GM12873 (cell line): ENCODE measurements around the gene PPT2.
A peak's percentile ranks its signal among the peaks of the same experiment; 100 is the strongest.

Experiments used
- TF ChIP-seq, protein P1 (sequence below): IDR thresholded peaks from 2 replicates; pipeline ENCODE4 v1.5.1; 2012; ENCODE audit warnings: low read depth, mild to moderate bottlenecking, moderate library complexity, low read length, control low read depth; ENCODE audit not compliant: insufficient read depth; ENCODE audit errors: missing control alignments

The PPT2 gene

DNA sequence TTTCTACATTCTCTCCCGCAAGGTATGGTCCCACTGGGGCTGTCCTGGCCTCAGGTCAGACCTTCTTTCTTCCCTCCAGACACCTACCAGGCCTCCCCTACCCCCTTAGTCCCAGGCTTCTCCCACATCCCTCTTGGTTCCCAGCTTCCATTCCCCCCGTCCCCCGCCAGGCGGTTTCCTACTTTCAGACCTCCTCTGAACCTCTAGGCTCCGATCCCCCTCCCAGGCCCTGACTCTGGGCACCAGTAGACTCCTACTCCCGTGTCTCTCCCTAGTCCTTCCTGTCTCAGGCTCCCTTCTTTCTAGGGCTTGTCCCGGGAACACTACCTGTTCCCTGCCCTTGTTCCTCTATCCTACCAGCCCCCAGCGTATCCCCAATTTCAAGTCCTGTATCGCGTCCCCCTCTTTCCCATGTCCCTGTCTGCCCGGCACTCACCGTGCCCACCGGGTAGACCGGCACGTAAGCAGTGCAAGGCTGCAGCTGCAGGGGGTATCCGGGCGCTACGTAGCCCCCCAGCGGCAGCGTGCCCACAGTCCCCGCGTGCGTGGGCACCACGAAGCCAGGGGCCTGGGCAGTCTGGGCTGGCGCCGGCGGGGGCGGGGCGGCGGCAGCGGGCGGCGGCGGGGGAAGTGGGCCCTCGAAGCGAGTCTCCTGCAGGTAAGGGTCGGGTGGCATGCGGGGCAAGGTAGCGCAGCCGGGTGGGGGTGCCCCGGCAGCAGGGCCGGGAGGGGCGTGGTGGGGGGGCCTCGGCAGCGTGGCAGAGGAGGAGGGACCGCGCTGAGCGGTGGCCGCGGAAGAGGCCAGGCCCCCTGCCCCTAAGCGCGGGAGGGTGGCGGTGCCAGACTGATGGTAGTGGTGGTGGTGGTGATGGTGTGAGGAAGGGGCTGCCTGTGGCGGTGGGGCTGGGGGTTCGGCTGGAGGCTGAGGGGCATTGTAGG, 3.7 kb upstream of the PPT2 start:
- TF ChIP-seq, protein P1, sequence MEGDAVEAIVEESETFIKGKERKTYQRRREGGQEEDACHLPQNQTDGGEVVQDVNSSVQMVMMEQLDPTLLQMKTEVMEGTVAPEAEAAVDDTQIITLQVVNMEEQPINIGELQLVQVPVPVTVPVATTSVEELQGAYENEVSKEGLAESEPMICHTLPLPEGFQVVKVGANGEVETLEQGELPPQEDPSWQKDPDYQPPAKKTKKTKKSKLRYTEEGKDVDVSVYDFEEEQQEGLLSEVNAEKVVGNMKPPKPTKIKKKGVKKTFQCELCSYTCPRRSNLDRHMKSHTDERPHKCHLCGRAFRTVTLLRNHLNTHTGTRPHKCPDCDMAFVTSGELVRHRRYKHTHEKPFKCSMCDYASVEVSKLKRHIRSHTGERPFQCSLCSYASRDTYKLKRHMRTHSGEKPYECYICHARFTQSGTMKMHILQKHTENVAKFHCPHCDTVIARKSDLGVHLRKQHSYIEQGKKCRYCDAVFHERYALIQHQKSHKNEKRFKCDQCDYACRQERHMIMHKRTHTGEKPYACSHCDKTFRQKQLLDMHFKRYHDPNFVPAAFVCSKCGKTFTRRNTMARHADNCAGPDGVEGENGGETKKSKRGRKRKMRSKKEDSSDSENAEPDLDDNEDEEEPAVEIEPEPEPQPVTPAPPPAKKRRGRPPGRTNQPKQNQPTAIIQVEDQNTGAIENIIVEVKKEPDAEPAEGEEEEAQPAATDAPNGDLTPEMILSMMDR, result no peak

DNA sequence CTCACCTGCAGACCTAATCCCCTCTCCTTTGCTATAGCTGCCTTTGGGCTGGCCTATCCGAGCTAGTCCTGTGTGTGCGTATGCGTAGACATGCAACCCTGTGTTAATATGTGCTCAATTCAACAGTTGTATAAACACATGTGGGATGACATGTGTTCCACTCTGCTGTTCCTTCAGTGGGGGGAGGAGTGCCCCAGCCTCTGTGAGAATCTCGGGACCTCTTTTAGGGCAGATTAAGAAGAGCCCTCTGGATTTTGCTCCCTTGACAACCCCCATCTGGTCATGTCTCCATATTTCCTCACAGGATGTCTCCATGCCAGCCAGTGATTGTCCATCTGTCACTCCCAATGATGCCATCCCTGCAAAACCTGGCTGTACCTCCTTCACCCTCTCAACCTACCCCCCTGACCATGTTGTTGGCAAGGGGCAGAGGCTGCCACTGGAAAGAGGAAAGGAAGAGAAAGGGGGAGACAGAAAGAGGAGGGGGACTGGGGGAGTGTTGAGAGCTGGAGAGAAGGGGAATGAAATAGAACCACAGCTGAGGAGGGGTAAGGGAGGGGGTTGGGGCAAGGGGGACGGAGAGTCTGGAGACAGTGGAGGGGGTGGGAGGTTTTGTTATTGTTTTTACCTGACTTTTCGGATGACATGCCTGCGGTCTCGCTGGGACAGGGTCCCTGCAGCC, 2.6 kb upstream of the PPT2 start:
- TF ChIP-seq, protein P1, result no peak

DNA sequence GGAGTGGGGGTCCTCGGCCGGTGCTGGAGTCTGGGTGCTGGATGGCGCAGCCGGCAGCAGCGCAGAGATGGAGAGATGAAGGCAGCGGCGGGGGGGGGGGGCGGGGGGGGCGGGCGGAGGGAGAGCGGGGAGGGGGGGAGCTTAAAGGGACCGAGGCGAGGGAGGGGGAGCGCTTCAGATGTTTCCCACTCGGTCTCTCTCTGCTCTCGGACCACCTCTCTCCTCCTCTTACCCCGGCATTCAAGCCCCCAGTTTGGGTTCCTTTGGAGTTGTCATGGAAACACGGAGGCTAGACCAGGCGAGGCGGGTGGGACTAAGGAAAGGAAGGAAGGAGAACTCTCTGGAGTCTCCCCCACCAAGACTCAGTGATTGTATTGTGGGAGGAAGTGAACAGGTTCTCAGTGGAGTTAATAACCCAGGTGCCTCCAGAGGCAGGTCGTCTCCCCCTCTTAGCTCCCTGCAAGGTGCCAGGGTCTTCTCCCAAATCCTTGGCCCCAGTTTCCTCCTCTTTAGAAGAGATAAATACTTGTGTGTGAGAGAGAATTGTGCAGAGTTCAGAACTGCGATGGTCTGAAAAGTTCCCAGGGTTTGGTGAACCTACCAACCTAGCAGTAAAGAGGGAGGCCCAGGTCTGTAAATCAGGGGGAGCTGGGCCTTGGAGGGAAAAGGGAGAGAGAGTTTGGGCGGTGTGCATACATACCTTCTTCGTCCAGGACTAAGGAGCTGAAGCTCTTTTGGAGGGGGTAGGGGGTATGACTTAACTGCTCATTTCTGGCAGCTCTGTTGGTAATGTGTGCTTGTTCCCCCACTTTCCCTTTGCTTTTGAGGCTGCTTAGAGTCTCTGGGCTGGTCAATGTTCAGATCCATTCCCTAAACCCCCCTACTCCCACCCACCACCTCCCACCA, 1.8 kb upstream of the PPT2 start, which contains the start of gene PRRT1:
Gene PRRT1 (minus strand): TSS at position 77 of the 906 bp plus-strand sequence. CDS start 112 bp downstream, outside the sequence.
- TF ChIP-seq, protein P1, result no peak

DNA sequence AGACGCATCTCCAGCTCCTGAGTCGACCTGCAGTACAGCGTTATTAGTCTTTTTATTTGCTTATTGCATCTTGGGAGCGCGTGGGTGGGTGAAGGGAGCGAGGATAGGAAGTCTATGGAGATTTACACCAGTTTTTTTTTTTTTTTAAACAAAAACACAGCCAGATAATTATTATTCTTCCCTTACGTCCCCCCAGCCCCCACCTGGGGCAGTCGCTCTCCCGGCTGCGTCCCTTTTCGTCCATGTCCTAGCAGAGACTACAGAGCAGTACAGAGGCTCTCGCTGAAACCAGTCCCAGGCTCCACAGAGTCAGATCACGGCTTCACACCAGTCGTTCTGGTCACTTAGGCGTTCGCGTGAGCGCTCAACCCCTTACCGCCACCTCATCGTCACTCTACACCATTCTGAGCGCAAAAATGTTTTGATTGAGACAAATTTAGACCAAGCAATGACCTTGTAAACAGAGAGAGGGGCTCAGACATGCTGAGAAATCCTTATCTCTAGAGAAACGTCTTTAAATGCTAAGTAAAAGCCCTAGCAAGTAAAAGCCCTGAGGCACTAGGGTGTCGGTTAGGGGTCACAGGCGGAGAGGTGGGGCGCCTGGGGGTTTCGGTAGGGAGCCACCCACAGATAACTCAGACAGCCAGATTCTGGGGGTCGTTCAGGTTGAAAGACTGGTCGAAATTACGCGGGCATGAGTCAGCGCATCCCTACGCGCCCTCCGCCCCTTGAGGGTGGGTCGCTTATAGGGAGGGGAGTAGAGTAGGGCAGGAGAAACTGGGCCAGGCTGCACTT, 975 bp upstream of the PPT2 start:
- TF ChIP-seq, protein P1, result no peak

DNA sequence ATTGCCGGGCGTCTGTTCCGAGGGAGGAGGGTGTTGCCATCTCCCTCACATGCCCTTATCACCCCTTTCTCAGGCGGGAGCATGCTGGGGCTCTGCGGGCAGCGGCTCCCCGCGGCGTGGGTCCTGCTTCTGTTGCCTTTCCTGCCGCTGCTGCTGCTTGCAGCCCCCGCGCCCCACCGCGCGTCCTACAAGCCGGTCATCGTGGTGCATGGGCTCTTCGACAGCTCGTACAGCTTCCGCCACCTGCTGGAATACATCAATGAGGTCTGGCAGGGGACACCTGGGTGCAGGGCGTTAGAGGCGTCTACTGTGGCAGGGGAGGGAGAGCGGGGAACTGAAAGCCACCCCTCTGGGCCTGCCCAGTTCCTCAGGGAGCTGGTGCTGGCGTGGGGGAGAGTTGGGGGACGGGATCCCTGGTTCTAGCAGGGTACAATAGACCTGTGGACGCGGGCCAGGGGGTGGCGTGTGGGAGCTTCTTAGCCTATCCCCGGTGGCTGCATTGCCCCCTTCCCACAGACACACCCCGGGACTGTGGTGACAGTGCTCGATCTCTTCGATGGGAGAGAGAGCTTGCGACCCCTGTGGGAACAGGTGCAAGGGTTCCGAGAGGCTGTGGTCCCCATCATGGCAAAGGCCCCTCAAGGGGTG, 697 bp downstream of the PPT2 start:
- TF ChIP-seq, protein P1, result peak; percentile 65

DNA sequence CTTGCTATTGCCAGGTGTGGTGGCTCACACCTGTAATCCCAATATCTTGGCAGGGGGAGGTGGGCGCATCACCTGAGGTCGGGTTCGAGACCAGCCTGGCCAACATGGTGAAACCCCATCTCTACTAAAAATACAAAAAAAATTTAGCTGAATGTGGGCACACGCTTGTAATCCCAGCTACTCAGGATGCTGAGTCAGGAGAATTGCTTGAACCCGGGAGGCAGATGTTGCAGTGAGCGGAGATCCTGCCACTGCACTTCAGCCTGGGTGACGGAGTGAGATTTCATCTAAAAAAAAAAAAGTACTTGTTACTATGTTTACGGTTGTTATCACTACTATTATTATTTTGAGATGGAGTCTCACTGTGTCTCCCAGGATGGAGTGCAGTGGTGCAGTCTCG, 3.0 kb downstream of the PPT2 start:
- TF ChIP-seq, protein P1, result no peak
